ENCODE results near the gene ISLR2.
A peak's percentile ranks its signal among the peaks of the same experiment; 100 is the strongest.
"Not testable (repeated sequence)": the region's sequence is repeated elsewhere in the genome, so short reads cannot be mapped to it uniquely, and the experiment has no call there.

Gene ISLR2

GRCh38 chr15:74130155-74130848 lies at the start of gene ISLR2:
Gene ISLR2 (plus strand): TSS chr15:74130586. CDS start chr15:74132755, 2,169 bp downstream.
- DNase-seq: no peak

GRCh38 chr15:74082450-74082849 lies 47.9 kb upstream of the ISLR2 start, which contains the start of gene GOLGA6A:
Gene GOLGA6A (minus strand): TSS chr15:74082550. CDS start chr15:74082509, 41 bp downstream.
- not testable (repeated sequence) for DNase-seq

GRCh38 chr15:74094567-74094966 lies 35.8 kb upstream of the ISLR2 start:
- not testable (repeated sequence) for DNase-seq

GRCh38 chr15:74095610-74096009 lies 34.8 kb upstream of the ISLR2 start:
- not testable (repeated sequence) for DNase-seq

GRCh38 chr15:74096753-74097474 lies 33.5 kb upstream of the ISLR2 start:
- DNase-seq: not testable (repeated sequence)

- not testable (repeated sequence) for DNase-seq
These were observed 30.2 kb upstream of the ISLR2 start for GRCh38 chr15:74099963-74100733.

- no peak for DNase-seq
These were observed 22.3 kb upstream of the ISLR2 start for GRCh38 chr15:74108111-74108510.

GRCh38 chr15:74108611-74109010 lies 21.8 kb upstream of the ISLR2 start:
- DNase-seq: not testable (repeated sequence)

- no peak for DNase-seq
These were observed 20.7 kb upstream of the ISLR2 start for GRCh38 chr15:74109713-74110112.

GRCh38 chr15:74120426-74120825 lies 10.0 kb upstream of the ISLR2 start:
- no peak for DNase-seq

GRCh38 chr15:74121039-74121438 lies 9.3 kb upstream of the ISLR2 start:
- no peak for DNase-seq

- no peak for DNase-seq
These were observed 8.5 kb upstream of the ISLR2 start for GRCh38 chr15:74121858-74122257.

GRCh38 chr15:74122403-74123130 lies 7.8 kb upstream of the ISLR2 start:
- DNase-seq: no peak

GRCh38 chr15:74123131-74123429 lies 7.3 kb upstream of the ISLR2 start:
- DNase-seq: no peak

GRCh38 chr15:74123658-74124057 lies 6.7 kb upstream of the ISLR2 start:
- DNase-seq: no peak

GRCh38 chr15:74124196-74124595 lies 6.2 kb upstream of the ISLR2 start:
- no peak for DNase-seq

GRCh38 chr15:74124759-74125158 lies 5.6 kb upstream of the ISLR2 start:
- no peak for DNase-seq

- peak; percentile 55 to 81 for DNase-seq
These were observed 3.0 kb upstream of the ISLR2 start for GRCh38 chr15:74127255-74127953.

- DNase-seq: no peak
These were observed 2.2 kb upstream of the ISLR2 start for GRCh38 chr15:74127954-74128784.

- no peak for DNase-seq
These were observed 1.4 kb upstream of the ISLR2 start for GRCh38 chr15:74128785-74129585.

All from SHP77 (cell line).